ENCODE results near the gene PRPF19. TPM values are rescaled to one million over a fixed set of nuclear protein-coding genes. Genes with fewer than 3 reads are reported as not detected.

Gene PRPF19
- total RNA-seq, 2 experiments from 2014 or later, result 120 to 153 TPM

DNA sequence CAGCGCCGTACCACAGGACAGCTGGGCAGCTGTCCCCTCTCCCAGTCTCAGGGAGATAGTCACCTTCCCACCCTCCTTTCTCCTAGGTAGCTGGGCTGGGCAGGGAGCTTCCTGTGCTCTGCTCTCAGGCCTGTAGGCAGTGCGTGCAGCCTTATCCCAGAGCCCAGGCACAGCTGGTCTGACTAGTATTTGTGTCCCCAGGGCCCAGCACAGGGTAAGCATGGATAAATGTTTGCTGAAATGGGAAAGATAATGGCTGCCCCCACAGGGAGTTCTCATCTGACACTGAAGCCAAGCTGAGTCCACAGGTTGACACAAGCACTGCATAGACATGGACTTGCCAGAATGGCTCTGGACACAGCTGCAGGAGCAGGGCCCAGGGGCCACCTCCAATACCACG is 35.8 kb upstream of the PRPF19 start:
- CTCF ChIA-PET (ENCODE audit: unreplicated experiment), result no interaction called here

DNA sequence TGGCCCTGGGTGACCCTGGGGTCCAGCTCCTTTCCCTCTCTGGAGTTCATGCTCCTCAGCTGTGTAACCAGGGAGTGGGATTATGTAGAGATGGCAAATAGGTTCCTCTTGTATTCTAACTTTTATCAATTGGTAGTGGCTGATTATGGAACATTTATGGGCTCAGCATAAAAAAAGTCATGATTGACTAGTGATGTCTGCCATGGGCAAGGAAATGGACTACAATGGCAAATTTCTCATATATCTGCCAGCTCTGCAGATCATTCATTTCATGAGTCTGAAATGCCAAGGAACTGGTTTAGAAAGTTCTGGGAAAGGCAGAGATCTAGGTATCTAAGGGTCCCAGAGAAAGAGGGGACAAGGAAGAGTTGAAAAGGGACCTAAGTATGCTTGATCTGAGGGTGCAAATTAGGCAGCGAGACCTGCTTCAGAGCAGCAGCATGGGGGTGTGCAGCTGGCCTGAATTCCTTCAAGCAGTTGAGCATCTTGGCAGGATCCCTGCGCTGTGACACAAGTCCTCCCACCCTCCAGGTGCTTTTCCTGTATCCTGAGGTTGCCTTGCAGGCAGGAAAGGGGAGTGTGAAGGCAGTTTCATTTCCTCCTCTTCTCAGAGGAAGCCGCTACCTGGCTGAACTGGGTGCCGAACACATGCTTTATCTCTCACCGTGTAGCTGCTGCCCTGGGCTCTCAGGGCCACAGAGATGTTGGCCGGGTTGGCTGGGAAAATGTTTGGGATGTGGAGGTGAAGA is 35.2 kb upstream of the PRPF19 start:
- POLR2A ChIA-PET, result interaction anchor here (1.3 to 1.8 kb wide), 3 partner anchors 10 to 13 kb away, joined by 3 to 8 read pairs (median 7); no protein-coding TSS in a partner anchor
- intact Hi-C loops (cut with micrococcal nuclease; ENCODE audit: unreplicated experiment), result no loop called here
- no peak overlapping the region for H2AFZ ChIP-seq (ENCODE audit: low read length)

More for the DNA sequence above, 35.8 kb upstream of the PRPF19 start:
- peak overlapping the region; percentile 62 for H3K4me2 ChIP-seq (ENCODE audit: low read length)
- no peaks in the 10 kb centered on the region for H3K9me3 ChIP-seq (ENCODE audit: low read length)
- BruUV-seq (replicated peaks), result no TSS peak
- TF ChIP-seq EZH2phosphoT487 (IDR thresholded peaks at IDR 0.05; ENCODE audit: borderline replicate concordance, low read depth, low read length), result no peak
- TF ChIP-seq, protein P1, sequence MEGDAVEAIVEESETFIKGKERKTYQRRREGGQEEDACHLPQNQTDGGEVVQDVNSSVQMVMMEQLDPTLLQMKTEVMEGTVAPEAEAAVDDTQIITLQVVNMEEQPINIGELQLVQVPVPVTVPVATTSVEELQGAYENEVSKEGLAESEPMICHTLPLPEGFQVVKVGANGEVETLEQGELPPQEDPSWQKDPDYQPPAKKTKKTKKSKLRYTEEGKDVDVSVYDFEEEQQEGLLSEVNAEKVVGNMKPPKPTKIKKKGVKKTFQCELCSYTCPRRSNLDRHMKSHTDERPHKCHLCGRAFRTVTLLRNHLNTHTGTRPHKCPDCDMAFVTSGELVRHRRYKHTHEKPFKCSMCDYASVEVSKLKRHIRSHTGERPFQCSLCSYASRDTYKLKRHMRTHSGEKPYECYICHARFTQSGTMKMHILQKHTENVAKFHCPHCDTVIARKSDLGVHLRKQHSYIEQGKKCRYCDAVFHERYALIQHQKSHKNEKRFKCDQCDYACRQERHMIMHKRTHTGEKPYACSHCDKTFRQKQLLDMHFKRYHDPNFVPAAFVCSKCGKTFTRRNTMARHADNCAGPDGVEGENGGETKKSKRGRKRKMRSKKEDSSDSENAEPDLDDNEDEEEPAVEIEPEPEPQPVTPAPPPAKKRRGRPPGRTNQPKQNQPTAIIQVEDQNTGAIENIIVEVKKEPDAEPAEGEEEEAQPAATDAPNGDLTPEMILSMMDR (conservative IDR thresholded peaks at IDR 0.05; ENCODE audit: low read length), result no peak
- no peak for DNase-seq (ENCODE audit: low spot score)
- H3K27ac ChIP-seq (ENCODE audit: low read depth, low read length, poor library complexity, severe bottlenecking), result no peak overlapping the region
- intact Hi-C loops (cut with micrococcal nuclease; ENCODE audit: unreplicated experiment), result no loop called here
- POLR2A ChIA-PET, result interaction anchor here (1.3 kb wide), 1 partner anchor 11 kb away, joined by 3 read pairs; no protein-coding TSS in a partner anchor
- H3K9me2 ChIP-seq (ENCODE audit: insufficient read depth, low read length), result no peaks in the 10 kb centered on the region
- H3K4me1 ChIP-seq (ENCODE audit: insufficient read depth, low read length, poor library complexity, severe bottlenecking), result peaks cover 21% of the 10 kb centered on the region
- H3K4me3 ChIP-seq (ENCODE audit: low read depth, low read length, poor library complexity, severe bottlenecking), result peak overlapping the region; percentile 6
- peaks cover 20% of the 10 kb centered on the region; the same call in 1 of the 2 replicates for H3K36me3 ChIP-seq (ENCODE audit: insufficient read depth, low read length)
- no peak overlapping the region for H2AFZ ChIP-seq (ENCODE audit: low read length)
- H4K20me1 ChIP-seq (ENCODE audit: insufficient read depth, low read length), result no peaks in the 10 kb centered on the region
- no peaks in the 10 kb centered on the region for H3K79me2 ChIP-seq (ENCODE audit: insufficient read depth, low read depth, low read length)

More for the DNA sequence above, 35.2 kb upstream of the PRPF19 start:
- Histone ChIP-seq H3K4me1 (ENCODE audit: insufficient read depth, low read length, poor library complexity, severe bottlenecking) (peaks cover 21% of the 10 kb centered on the region), H3K4me2 (ENCODE audit: low read length) (peak overlapping the region; percentile 62), H3K27ac (ENCODE audit: low read depth, low read length, poor library complexity, severe bottlenecking) (no peak overlapping the region), H3K79me2 (ENCODE audit: insufficient read depth, low read depth, low read length) (no peaks in the 10 kb centered on the region), H3K36me3 (ENCODE audit: insufficient read depth, low read length) (peaks cover 20% of the 10 kb centered on the region; the same call in 1 of the 2 replicates), H3K9me2 (ENCODE audit: insufficient read depth, low read length) (no peaks in the 10 kb centered on the region), H4K20me1 (ENCODE audit: insufficient read depth, low read length) (no peaks in the 10 kb centered on the region), H3K4me3 (ENCODE audit: low read depth, low read length, poor library complexity, severe bottlenecking) (peak overlapping the region; percentile 6), H3K9me3 (ENCODE audit: low read length) (no peaks in the 10 kb centered on the region)
- no peak for TF ChIP-seq EZH2phosphoT487 (IDR thresholded peaks at IDR 0.05; ENCODE audit: borderline replicate concordance, low read depth, low read length)
- TF ChIP-seq, protein P1 (conservative IDR thresholded peaks at IDR 0.05; ENCODE audit: low read length), result no peak
- no TSS peak for BruUV-seq (replicated peaks)
- CTCF ChIA-PET (ENCODE audit: unreplicated experiment), result no interaction called here
- peak; percentile 46 for DNase-seq (ENCODE audit: low spot score)

Measured in OCI-LY7 (cell line).